CD4-positive, alpha-beta T cell (primary cell): Measurements from ENCODE around the gene ODC1. TPM values are rescaled to one million over a fixed set of nuclear protein-coding genes. Genes with fewer than 3 reads are reported as not detected.
A peak's percentile ranks its signal among the peaks of the same experiment; 100 is the strongest.

Source experiments
- ATAC-seq: fragments of 200-7000 bp; cut with Tn5 transposase; one replicate; pipeline ENCODE4 v1.10.0; 2022; ENCODE audit warnings: mild to moderate bottlenecking; ENCODE audit not compliant: poor library complexity
- CTCF ChIA-PET: fragments of 350-600 bp; sonication (Branson Sonifier 250); formaldehyde crosslinking; loops from one replicate; lab custom pipeline; 2021; ENCODE audit warnings: antibody characterized with exemption, inconsistent platforms; lab: Charles Lee
- POLR2A ChIA-PET: fragments of 350-600 bp; sonication (Branson Sonifier 250); formaldehyde crosslinking; loops from one replicate; lab custom pipeline; 2021; ENCODE audit warnings: antibody characterized with exemption, inconsistent platforms; lab: Charles Lee
- DNase-seq, 14 experiments: peaks; one replicate each; pipeline ENCODE4 v3.0.0-alpha.2; 2013 to 2020; ENCODE audit warnings: mixed read lengths in 2 of 14
- H3K27ac ChIP-seq, 2 donors: one replicate each; pipeline versions ENCODE4 v1.5.1 to v1.7.0; 2013; ENCODE audit warnings: low read length in 2 of 2, low read depth in 1 of 2, mild to moderate bottlenecking in 1 of 2
- H3K27me3 ChIP-seq, 2 experiments: 1 replicate in 1 of 2; 2 replicates in 1 of 2; pipeline versions ENCODE4 v1.6.1 to v1.7.0; 2013; ENCODE audit warnings: low read length in 2 of 2, control low read depth in 1 of 2, mild to moderate bottlenecking in 1 of 2, moderate library complexity in 1 of 2; ENCODE audit not compliant: insufficient read depth in 2 of 2, control insufficient read depth in 1 of 2
- H3K36me3 ChIP-seq: one replicate; pipeline ENCODE4 v1.6.1; 2013; ENCODE audit warnings: low read length, control low read depth; ENCODE audit not compliant: insufficient read depth
- H3K4me1 ChIP-seq: one replicate; pipeline ENCODE4 v1.6.1; 2013; ENCODE audit warnings: low read length, control low read depth; ENCODE audit not compliant: insufficient read depth
- H3K4me3 ChIP-seq: one replicate; pipeline ENCODE4 v1.5.1; 2013; ENCODE audit warnings: mild to moderate bottlenecking, low read length, moderate library complexity
- H3K9me3 ChIP-seq, 2 experiments: 1 replicate in 1 of 2; 2 replicates in 1 of 2; pipeline versions ENCODE4 v1.6.1 to v1.7.0; 2013; ENCODE audit warnings: low read length in 2 of 2, mild to moderate bottlenecking in 2 of 2, control low read depth in 1 of 2, moderate library complexity in 1 of 2; ENCODE audit not compliant: control insufficient read depth in 1 of 2, insufficient read depth in 1 of 2
- H3K27ac Mint-ChIP-seq: one replicate; pipeline ENCODE4 v1.8.0; 2020; ENCODE audit warnings: mixed read lengths
- H3K27me3 Mint-ChIP-seq: one replicate; pipeline ENCODE4 v1.8.0; 2021; ENCODE audit warnings: mixed read lengths
- H3K36me3 Mint-ChIP-seq: one replicate; pipeline ENCODE4 v1.8.0; 2021; ENCODE audit warnings: low read depth, mixed read lengths
- H3K4me1 Mint-ChIP-seq: one replicate; pipeline ENCODE4 v1.8.0; 2021; ENCODE audit warnings: low read depth, mixed read lengths
- H3K4me3 Mint-ChIP-seq: one replicate; pipeline ENCODE4 v1.8.0; 2020; ENCODE audit warnings: mild to moderate bottlenecking, mixed read lengths
- H3K9me3 Mint-ChIP-seq: one replicate; pipeline ENCODE4 v1.8.0; 2020; ENCODE audit warnings: mixed read lengths
- CTCF ChIP-seq: fragments of 200-600 bp; IDR thresholded peaks from one replicate; pipeline ENCODE4 v1.8.0; 2022; ENCODE audit warnings: antibody characterized with exemption, mild to moderate bottlenecking
- intact Hi-C, 2 experiments: fragments of 100-400 bp; cut with DNase I in 1 of 2; cut with micrococcal nuclease in 1 of 2; formaldehyde crosslinking; loops; one replicate each; pipeline versions ENCODE4 v1.15.1 to v1.9.0; 2023 to 2025; cut with DNase I, micrococcal nuclease
- total RNA-seq, 174 experiments: library from RNA in 2 of 174; stranded (reverse) in 2 of 174; gene quantifications; one replicate each; pipeline ENCODE4 v1.2.3 and lab custom pipeline; 2021 to 2026

The ODC1 gene
- total RNA-seq, 2 experiments from 2014 or later = 162 to 164 TPM

- Mint-ChIP-seq H3K4me1 (peaks cover 17% of the 10 kb centered on the region), H3K27me3 (no peaks in the 10 kb centered on the region), H3K9me3 (no peaks in the 10 kb centered on the region), H3K4me3 (no peak overlapping the region), H3K27ac (no peak overlapping the region), H3K36me3 (no peaks in the 10 kb centered on the region)
- H3K27me3 ChIP-seq = no peaks in the 10 kb centered on the region
- ATAC-seq (no peak), DNase-seq (no peak)
- POLR2A ChIA-PET = no interaction called here
- H3K4me3 ChIP-seq = no peak overlapping the region
- no peak for TF ChIP-seq CTCF
- H3K27ac ChIP-seq = no peak overlapping the region
- CTCF ChIA-PET = no interaction called here
- no peaks in the 10 kb centered on the region for H3K9me3 ChIP-seq
- intact Hi-C loops = loop anchor here in 1 of 2 experiments (5.0 kb wide), 1 partner anchor 44 kb away; no protein-coding TSS in a partner anchor
- peaks cover 5% of the 10 kb centered on the region for H3K4me1 ChIP-seq
- no peaks in the 10 kb centered on the region for H3K36me3 ChIP-seq
Measured at GRCh38 chr2:10478298-10478625, 30.1 kb upstream of the ODC1 start.

- CTCF ChIA-PET = no interaction called here
- H3K36me3 Mint-ChIP-seq = no peaks in the 10 kb centered on the region
Measured at GRCh38 chr2:10477443-10478297, 29.5 kb upstream of the ODC1 start.

GRCh38 chr2:10476723-10477442, 28.8 kb upstream of the ODC1 start:
- no peaks in the 10 kb centered on the region for H3K27me3 Mint-ChIP-seq
- H3K9me3 Mint-ChIP-seq = no peaks in the 10 kb centered on the region
- Histone ChIP-seq H3K27ac (no peak overlapping the region), H3K4me3 (no peak overlapping the region), H3K27me3 (no peaks in the 10 kb centered on the region), H3K36me3 (no peaks in the 10 kb centered on the region), H3K9me3 (no peaks in the 10 kb centered on the region), H3K4me1 (peaks cover 5% of the 10 kb centered on the region)
- no peak overlapping the region for H3K27ac Mint-ChIP-seq
- H3K36me3 Mint-ChIP-seq = no peaks in the 10 kb centered on the region
- DNase-seq (no peak), ATAC-seq (peak; percentile 70)
- ChIA-PET POLR2A (interaction anchor here (0.6 kb wide), 1 partner anchor 17 kb away, joined by 4 read pairs; no protein-coding TSS in a partner anchor), CTCF (no interaction called here)
- TF ChIP-seq CTCF = no peak
- peaks cover 17% of the 10 kb centered on the region for H3K4me1 Mint-ChIP-seq
- no peak overlapping the region for H3K4me3 Mint-ChIP-seq
- intact Hi-C loops = loop anchor here in 1 of 2 experiments (5.0 kb wide), 1 partner anchor 45 kb away; no protein-coding TSS in a partner anchor

More at GRCh38 chr2:10477443-10478297, 29.5 kb upstream of the ODC1 start:
- no peak overlapping the region for H3K27ac Mint-ChIP-seq
- H3K4me3 ChIP-seq = no peak overlapping the region
- no peak for TF ChIP-seq CTCF
- peaks cover 5% of the 10 kb centered on the region for H3K4me1 ChIP-seq
- POLR2A ChIA-PET = no interaction called here
- no peaks in the 10 kb centered on the region for H3K27me3 ChIP-seq
- peak; percentile 32 for ATAC-seq
- no peaks in the 10 kb centered on the region for H3K27me3 Mint-ChIP-seq
- H3K9me3 ChIP-seq = no peaks in the 10 kb centered on the region
- intact Hi-C loops = loop anchor here in 1 of 2 experiments (5.0 kb wide), 1 partner anchor 45 kb away; no protein-coding TSS in a partner anchor
- no peaks in the 10 kb centered on the region for H3K36me3 ChIP-seq
- no peak overlapping the region for H3K27ac ChIP-seq
- no peak for DNase-seq
- H3K4me1 Mint-ChIP-seq = peaks cover 17% of the 10 kb centered on the region
- H3K4me3 Mint-ChIP-seq = no peak overlapping the region
- H3K9me3 Mint-ChIP-seq = no peaks in the 10 kb centered on the region
